HG03442 (cell line): Measurements from ENCODE around the gene SLC12A7.

ENCODE experiments used
- ATAC-seq: cut with Tn5 transposase; IDR thresholded peaks from one replicate; pipeline ENCODE4 v1.9.1; 2021; ENCODE audit warnings: mild to moderate bottlenecking, moderate library complexity; ENCODE audit not compliant: unreplicated experiment

Gene SLC12A7

GRCh38 chr5:1141834-1142233 lies 30.0 kb upstream of the SLC12A7 start:
- ATAC-seq: no peak

DNA sequence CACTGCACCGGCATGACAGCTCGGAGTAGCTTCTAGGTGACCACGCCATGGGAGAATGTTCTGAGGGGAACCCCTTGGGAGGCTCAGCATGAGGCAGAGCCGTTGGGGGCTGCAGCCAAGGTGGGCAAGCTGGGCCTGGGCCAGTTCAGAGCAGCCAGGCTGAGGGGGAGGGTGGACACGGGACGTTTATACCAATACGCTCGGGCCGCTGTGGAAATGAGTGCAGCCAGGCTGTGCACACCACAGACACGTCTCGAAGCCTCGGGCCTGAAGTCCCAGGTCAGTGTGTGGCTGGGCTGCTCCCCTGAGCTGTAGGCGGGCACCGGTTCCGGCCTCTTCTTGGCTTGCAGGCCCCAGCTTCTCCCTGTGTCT lies 28.9 kb upstream of the SLC12A7 start:
- ATAC-seq: no peak

DNA sequence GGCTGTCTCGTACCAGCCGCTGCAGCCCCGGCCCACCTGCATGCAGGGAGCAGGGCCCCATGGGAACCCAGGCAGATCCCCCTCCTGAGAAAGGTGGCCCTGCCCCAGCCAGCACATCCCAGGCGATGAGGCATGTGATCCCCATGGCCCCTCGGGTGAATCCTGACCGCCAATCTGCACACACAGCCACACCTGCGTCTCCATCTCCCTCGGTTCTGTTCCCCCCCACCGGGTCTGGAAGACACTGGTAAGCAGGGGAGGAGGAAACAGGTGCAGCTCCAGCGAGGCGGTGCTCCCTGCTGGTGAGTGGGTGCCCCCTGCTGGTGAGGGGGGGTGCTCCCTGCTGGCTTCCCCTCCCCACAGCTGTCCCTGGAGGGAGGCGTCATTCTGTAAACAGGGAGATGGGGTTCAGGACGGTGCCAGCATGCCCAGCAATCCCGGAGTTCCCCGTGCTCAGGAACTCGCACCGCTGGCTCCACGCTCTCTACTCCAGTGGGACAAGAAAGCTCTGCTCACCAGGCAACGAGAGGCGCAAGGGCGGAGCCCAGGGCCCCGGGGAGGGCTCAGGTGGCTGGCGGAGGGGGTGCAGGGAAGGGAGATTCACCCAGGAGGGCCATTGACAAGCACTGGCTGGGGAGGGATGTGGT lies 28.4 kb upstream of the SLC12A7 start:
- ATAC-seq: peak; percentile 67

- peak; percentile 22 for ATAC-seq
Observed at GRCh38 chr5:1139331-1140170, 27.7 kb upstream of the SLC12A7 start.

- ATAC-seq: no peak
Observed at GRCh38 chr5:1138445-1139245, 26.8 kb upstream of the SLC12A7 start.

DNA sequence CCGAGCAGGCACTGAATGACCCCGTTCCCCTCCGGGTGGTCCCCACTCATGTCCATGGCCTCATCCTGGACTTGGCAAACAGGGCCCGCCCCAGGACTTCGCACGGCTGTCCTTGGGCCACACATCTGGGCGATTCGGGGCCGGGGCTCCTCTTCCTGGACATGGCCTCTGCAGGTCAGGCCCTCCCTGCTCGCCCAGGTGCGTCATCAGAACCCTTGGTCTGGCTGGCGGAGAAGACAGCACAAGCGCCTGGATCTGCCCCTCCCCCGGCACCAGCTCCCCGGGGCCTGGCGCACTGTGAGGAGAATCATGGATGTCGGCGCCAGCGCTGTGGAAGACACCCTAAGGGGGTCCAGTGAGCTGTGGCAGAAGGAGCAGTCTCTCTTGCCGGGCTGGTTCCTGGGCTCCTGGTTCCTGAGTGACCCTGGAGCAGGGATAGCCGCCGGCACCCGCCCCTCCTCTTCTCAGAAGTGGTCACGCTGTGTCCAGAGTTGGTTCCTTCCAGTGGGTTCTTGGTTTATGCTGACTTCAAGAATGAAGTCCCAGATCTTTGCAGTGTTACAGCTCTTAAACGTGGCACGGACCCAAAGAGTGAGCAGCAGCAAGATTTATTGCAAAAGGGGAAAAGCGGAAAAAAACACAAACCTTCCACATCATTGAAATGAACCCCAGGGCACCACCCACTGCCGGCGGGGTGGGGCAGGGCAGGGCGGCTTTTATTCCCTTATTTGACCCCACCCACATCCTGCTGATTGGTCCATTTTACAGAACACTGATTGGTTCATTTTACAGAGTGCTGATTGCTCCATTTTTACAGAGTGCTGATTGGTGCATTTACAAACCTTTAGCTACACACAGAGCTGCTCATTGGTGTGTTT lies 25.9 kb upstream of the SLC12A7 start:
- ATAC-seq: no peak

DNA sequence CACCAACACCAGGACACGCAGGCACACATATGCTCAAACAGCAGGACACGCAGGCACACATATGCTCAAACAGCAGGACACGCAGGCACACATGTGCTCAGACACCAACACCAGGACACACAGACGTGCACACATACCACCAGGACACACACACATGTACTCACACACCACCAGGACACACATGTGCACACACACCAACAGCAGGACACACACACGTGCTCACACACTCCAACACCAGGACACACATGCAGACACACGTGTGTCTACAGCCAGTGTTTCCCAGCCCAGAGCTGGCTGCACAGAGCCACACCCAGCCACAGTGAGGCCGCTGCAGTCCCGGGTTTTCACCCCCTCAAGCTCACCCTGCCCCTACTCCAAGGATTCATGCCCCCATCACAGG lies 25.0 kb upstream of the SLC12A7 start:
- no peak for ATAC-seq

DNA sequence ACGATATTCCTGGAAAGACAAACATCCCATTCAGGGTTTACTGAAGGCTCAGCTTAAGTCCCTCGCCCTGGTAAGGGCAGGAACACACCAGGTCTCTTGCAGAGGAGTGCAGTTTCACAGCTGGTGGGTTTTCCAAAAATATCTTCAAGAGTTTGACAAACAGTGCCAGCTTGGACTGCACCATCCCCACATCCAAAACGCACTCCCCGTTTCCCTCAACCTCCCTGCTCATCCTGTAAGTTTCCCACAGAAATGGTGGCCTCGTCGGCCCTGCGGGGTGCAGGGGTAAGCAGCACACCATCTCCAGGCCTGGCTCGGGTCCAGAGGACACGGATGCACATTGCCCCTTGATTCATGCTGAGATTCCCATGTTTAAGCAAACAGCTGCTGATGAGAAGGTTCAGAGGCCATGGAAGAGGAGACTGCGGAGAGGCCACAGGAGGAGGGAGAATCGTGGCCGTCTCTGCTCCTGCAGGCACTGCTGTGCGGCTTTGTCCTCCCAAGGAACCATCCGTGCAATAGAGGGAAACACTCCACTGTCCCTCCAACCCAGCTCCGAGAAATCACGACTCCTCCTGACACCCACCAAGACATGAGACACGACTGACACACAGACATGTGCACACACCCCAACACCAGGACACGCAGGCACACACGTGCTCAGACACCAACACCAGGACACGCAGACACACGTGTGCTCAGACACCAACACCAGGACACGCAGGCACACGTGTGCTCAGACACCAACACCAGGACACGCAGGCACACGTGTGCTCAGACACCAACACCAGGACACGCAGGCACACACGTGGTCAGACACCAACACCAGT lies 24.0 kb upstream of the SLC12A7 start:
- ATAC-seq: no peak

DNA sequence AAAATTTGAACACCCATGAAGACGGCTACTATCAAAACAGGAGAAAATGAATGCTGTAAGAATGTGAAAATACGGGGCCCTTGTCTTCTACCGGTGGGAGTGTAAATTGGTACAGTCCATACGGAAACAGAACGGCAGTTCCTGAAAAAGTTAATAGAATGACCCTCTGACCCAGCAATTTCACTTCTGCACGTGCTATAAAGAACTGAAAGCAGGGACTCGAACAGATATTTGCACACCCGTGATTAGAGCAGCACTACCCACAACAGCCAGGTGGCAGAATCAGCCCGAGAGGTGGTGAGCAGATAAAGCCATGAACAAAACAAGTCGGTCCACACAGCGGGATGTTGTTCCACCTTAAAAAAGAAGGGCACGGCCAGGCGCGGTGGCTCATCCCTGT lies 22.6 kb upstream of the SLC12A7 start:
- peak; percentile 49 for ATAC-seq

- ATAC-seq: peak; percentile 37
Observed at GRCh38 chr5:1133510-1134201, 21.8 kb upstream of the SLC12A7 start.

- ATAC-seq: no peak
Observed at GRCh38 chr5:1133108-1133507, 21.2 kb upstream of the SLC12A7 start.

- no peak for ATAC-seq
Observed at GRCh38 chr5:1132570-1132969, 20.7 kb upstream of the SLC12A7 start.

DNA sequence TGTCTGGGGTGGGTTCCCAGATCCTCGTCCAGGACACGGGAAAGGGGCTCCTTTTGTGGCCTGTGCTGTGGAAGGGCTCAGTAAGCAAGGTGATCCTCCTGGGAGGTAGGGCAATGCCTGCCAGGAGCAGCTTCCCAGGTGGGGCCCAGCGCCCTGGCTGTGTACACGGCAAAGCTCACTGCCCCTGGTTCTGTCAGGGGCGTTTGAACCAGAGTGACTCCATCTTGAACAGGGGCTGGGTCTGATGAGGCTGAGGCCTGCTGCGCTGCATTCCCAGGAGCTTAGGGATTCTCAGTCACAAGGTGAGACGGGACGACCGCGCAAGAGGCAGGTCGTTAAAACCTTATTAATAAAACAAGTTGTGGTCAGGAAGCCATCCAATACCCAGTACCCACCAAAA lies 19.9 kb upstream of the SLC12A7 start:
- ATAC-seq: no peak

GRCh38 chr5:1131191-1131621 lies 19.3 kb upstream of the SLC12A7 start:
- no peak for ATAC-seq

- no peak for ATAC-seq
Observed at GRCh38 chr5:1130218-1130946, 18.5 kb upstream of the SLC12A7 start.

- ATAC-seq: no peak
Observed at GRCh38 chr5:1129711-1130055, 17.8 kb upstream of the SLC12A7 start.

DNA sequence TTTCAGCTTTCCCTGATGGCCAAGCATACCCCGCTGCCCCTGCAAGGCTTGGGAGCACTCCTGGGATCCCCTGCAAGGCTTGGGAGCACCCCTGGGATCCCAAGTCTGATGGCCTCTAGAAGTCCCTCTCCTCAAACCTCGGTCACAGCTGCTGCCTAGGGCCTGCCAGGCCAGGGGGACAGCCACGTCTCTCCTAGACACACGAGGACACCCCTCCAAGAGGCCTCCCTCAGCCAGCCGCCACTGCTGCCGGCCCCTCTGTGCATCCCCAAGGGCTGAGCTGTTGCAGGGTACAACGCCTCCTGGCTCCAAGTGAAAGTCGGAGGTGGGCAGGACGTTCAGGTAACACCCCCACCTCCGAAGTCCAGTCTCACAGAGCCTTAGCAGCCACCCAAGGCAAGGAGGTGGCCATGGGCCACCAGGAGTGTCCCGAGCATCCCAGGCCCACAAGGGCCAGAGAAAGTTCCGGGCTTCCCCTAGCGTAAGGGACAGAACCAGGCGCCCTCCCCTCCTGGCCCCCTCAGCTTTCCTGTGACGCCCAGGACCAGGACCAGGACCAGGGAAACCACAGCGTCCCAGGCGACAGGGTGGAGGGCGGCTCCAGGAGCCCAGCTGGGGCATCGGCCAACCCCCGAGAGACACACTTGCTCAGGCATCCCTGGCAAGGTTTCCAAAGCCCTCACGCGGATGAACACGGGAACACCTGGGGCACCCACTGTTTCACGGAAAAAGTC lies 17.3 kb upstream of the SLC12A7 start:
- ATAC-seq: no peak
